KMS-11 (cell line): ENCODE data around the gene REG1B.

ENCODE experiments used
- H2AFZ ChIP-seq: fragments of 200-600 bp; sonication (generic); 2 replicates; pipeline ENCODE4 v1.6.1; 2016; ENCODE audit warnings: antibody characterized with exemption, mixed run types, low read depth
- H3K27ac ChIP-seq: fragments of 200-600 bp; sonication (generic); 2 replicates; pipeline ENCODE4 v1.6.1; 2016; ENCODE audit warnings: mild to moderate bottlenecking, mixed run types
- H3K27me3 ChIP-seq: fragments of 200-600 bp; sonication (generic); 2 replicates; pipeline ENCODE4 v1.6.1; 2017; ENCODE audit warnings: mild to moderate bottlenecking, low read depth, mixed run types, moderate library complexity; ENCODE audit not compliant: insufficient read depth
- H3K36me3 ChIP-seq: fragments of 200-600 bp; sonication (generic); 2 replicates; pipeline ENCODE4 v1.6.1; 2017; ENCODE audit warnings: mild to moderate bottlenecking, mixed run types; ENCODE audit not compliant: insufficient read depth
- H3K4me1 ChIP-seq: fragments of 200-600 bp; sonication (generic); 2 replicates; pipeline ENCODE4 v1.6.1; 2016; ENCODE audit warnings: mild to moderate bottlenecking, low read depth, mixed run types; ENCODE audit not compliant: poor library complexity, severe bottlenecking
- H3K4me2 ChIP-seq: fragments of 200-600 bp; sonication (generic); 2 replicates; pipeline ENCODE4 v1.7.0; 2016; ENCODE audit warnings: mild to moderate bottlenecking, mixed run types
- H3K4me3 ChIP-seq: fragments of 200-600 bp; sonication (generic); IDR thresholded peaks from 2 replicates; pipeline ENCODE4 v1.6.1; 2017; ENCODE audit warnings: low read depth, low read length, mixed read lengths; ENCODE audit not compliant: insufficient read depth
- H3K79me2 ChIP-seq: fragments of 200-600 bp; sonication (generic); 2 replicates; pipeline ENCODE4 v1.6.1; 2016; ENCODE audit warnings: low read depth, mixed run types; ENCODE audit not compliant: insufficient read depth
- H3K9ac ChIP-seq: fragments of 200-600 bp; sonication (generic); 2 replicates; pipeline ENCODE4 v1.6.1; 2016; ENCODE audit warnings: mild to moderate bottlenecking, mixed run types
- H4K20me1 ChIP-seq: fragments of 200-600 bp; sonication (generic); 2 replicates; pipeline ENCODE4 v1.6.1; 2016; ENCODE audit warnings: mild to moderate bottlenecking, mixed run types; ENCODE audit not compliant: insufficient read depth
- CTCF ChIP-seq: fragments of 200-600 bp; sonication (generic); conservative IDR thresholded peaks from 2 replicates; pipeline ENCODE4 v1.6.1; 2017; ENCODE audit warnings: low read depth, mild to moderate bottlenecking, antibody characterized with exemption, low read length, moderate library complexity, mixed read lengths

REG1B gene

GRCh38 chr2:79099140-79099686, 11.4 kb upstream of the REG1B start:
- Histone ChIP-seq H3K9ac (no peak overlapping the region), H3K79me2 (no peaks in the 10 kb centered on the region), H3K4me1 (no peaks in the 10 kb centered on the region), H3K27me3 (no peaks in the 10 kb centered on the region), H2AFZ (no peak overlapping the region), H3K4me2 (no peak overlapping the region), H3K36me3 (no peaks in the 10 kb centered on the region), H3K27ac (no peak overlapping the region), H3K4me3 (no peak overlapping the region), H4K20me1 (no peaks in the 10 kb centered on the region)
- TF ChIP-seq CTCF, result no peak

- no peak overlapping the region for H3K27ac ChIP-seq
- H3K9ac ChIP-seq, result no peak overlapping the region
Observed at GRCh38 chr2:79097843-79098242, 10.1 kb upstream of the REG1B start.

DNA sequence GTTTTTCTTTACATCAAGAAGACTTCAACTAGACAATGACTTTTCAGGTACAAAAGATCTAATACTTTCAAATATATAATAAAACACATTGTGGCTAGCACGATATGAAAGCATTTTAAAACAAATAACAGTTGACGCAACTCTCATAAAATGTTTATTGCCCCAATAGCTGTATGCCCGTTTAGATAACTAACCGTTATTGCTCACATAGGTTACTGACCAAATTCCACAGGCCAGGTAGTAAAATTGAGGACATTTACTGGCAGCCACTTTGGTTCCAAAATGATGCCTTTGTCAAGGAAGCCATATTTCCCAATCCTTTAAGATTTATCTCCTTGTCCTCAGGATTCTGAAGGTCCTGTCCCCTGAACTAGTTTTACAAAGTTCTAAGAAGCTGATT, 2.9 kb upstream of the REG1B start:
- TF ChIP-seq CTCF, result no peak
- no peaks in the 10 kb centered on the region for H3K27me3 ChIP-seq

More at GRCh38 chr2:79097843-79098242, 10.1 kb upstream of the REG1B start:
- Histone ChIP-seq H3K79me2 (no peaks in the 10 kb centered on the region), H2AFZ (no peak overlapping the region), H3K4me1 (no peaks in the 10 kb centered on the region), H3K27me3 (no peaks in the 10 kb centered on the region), H4K20me1 (no peaks in the 10 kb centered on the region), H3K4me2 (no peak overlapping the region), H3K4me3 (no peak overlapping the region), H3K36me3 (no peaks in the 10 kb centered on the region)
- no peak for TF ChIP-seq CTCF

GRCh38 chr2:79086255-79086654, 1.5 kb downstream of the REG1B start:
- H4K20me1 ChIP-seq, result no peaks in the 10 kb centered on the region
- H3K27ac ChIP-seq, result no peak overlapping the region
- H3K4me3 ChIP-seq, result no peak overlapping the region
- no peaks in the 10 kb centered on the region for H3K79me2 ChIP-seq
- H3K4me2 ChIP-seq, result no peak overlapping the region
- no peak for TF ChIP-seq CTCF
- no peak overlapping the region for H2AFZ ChIP-seq
- no peaks in the 10 kb centered on the region for H3K36me3 ChIP-seq
- no peaks in the 10 kb centered on the region for H3K4me1 ChIP-seq
- H3K27me3 ChIP-seq, result no peaks in the 10 kb centered on the region
- H3K9ac ChIP-seq, result no peak overlapping the region

More for the DNA sequence above, 2.9 kb upstream of the REG1B start:
- H3K36me3 ChIP-seq, result no peaks in the 10 kb centered on the region
- H4K20me1 ChIP-seq, result no peaks in the 10 kb centered on the region
- no peak overlapping the region for H2AFZ ChIP-seq
- no peaks in the 10 kb centered on the region for H3K79me2 ChIP-seq
- no peak overlapping the region for H3K4me2 ChIP-seq
- H3K9ac ChIP-seq, result no peak overlapping the region
- H3K4me1 ChIP-seq, result no peaks in the 10 kb centered on the region
- no peak overlapping the region for H3K4me3 ChIP-seq
- H3K27ac ChIP-seq, result no peak overlapping the region
